ENCODE measurements around the gene MED22.
"Not testable (repeated sequence)": the region's sequence is repeated elsewhere in the genome, so short reads cannot be mapped to it uniquely, and the experiment has no call there.

Gene MED22

DNA sequence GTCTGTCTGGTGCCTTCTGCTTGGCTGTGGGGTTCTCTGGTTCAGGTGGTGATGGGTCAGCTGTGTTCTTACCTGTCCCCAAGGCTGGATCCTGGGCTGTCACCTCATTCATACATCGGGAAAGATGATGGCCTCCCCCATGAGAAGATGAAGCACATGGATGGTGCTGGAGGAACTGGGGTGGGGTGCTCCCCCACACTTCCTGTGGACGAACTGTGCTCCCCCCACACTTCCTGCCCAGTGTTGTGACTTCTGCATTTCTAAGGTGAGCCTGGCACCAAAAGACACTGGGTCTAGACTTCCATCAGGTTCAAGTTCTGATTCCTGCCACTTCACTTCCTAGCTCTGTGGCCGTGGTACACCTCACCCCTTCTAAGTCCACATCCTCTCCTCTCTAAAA is 7.7 kb downstream of the MED22 start:
- no peaks in the 10 kb centered on the region for H3K27me3 Mint-ChIP-seq
- H3K4me3 Mint-ChIP-seq = no peak overlapping the region
- no peaks in the 10 kb centered on the region for H3K9me3 Mint-ChIP-seq
- H3K4me1 Mint-ChIP-seq = peaks cover 71% of the 10 kb centered on the region
- H3K27ac Mint-ChIP-seq = peak overlapping the region; percentile 79
- H3K36me3 Mint-ChIP-seq = peaks cover 58% of the 10 kb centered on the region
- ATAC-seq = peak; percentile 17

DNA sequence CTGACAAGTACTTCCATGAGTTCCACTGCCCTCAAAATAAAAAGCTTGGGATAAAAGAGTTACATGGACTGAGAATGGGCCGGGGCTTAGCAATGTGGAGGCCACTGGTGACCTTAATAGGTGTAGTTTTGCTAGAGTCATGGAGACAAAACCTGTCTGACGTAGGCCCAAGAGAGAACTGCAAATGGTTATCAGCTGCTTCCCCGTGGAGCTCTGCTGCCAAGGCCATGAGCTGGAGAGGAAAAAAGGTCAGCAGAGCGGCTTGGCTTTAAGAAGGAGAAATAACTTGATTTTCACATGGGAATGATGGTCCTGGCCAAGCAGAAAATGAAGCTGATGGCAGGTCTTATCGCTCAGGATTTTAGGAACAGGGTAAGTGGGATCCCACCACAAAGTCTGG is 8.3 kb downstream of the MED22 start:
- H3K27ac Mint-ChIP-seq = peak overlapping the region; percentile 79
- no peak overlapping the region for H3K4me3 Mint-ChIP-seq
- ATAC-seq = no peak
- H3K4me1 Mint-ChIP-seq = peaks cover 76% of the 10 kb centered on the region
- peaks cover 59% of the 10 kb centered on the region for H3K36me3 Mint-ChIP-seq
- H3K27me3 Mint-ChIP-seq = no peaks in the 10 kb centered on the region
- no peaks in the 10 kb centered on the region for H3K9me3 Mint-ChIP-seq

DNA sequence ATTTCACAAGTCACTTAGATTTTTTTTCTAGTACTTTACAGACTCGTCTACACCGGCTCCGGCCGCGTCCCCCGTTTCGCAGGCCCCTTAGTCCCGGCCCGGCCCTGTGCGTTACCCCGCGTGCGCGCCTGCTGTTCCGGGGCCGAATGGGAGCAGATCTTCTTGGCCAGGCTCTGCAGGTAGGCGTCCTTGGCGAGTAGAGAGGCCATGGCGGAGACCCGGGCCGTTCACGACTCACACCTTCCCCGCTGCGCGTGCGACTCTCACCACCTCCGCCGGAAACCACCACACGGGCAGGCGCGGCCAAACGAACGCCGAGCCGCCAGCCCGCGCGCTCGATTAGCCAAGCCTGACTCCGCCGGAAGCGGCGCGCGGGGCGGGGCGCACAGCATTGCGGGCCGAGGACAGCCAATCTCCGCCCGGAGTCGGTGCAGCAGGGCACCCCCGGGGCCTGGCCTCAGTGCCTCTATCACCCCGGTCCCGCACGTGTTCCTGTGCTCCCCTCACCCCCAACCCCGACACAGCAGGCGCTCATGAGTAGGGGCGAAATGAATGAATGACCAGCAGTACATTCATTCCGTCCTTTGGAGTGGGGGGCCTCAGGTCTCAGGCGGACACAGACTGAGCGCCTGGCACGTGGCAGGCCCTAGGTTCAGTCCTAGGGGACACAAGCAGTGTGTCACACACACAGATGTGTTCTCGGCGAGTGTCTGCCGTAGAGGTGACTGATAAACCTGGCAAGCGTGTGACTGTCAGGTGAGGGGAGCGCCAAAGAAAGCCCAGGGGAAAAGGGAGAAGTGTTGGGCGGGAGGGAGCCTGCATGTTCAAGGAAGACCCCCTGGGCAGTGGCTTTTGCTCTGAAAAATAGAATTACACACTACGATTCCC is 11.8 kb downstream of the MED22 start, which contains the start of gene SURF6:
SURF6 (minus strand) TSS at position 265 of the 888 bp plus-strand sequence; CDS start at position 209, 56 bp downstream.
- peaks cover 75% of the 10 kb centered on the region for H3K36me3 Mint-ChIP-seq

DNA sequence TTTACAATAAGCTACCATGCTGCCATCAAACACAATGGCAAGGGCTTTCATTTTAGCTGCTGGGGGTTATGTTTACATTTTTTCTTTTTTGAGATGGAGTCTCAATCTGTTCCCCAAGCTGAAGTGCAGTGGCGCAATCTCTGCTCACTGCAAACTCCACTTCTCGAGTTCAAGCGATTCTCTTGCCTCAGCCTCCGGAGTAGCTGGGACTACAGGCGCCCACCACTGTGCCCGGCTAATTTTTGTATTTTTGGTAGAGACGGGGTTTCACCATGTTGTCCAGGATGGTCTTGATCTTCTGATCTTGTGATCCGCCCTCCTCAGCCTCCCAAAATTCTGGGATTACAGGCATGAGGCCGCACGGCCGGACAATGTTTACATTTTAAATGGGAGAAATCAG is 13.0 kb downstream of the MED22 start:
- peaks cover 77% of the 10 kb centered on the region for H3K4me1 Mint-ChIP-seq
- H3K9me3 Mint-ChIP-seq, H3K27me3 Mint-ChIP-seq, ATAC-seq: not testable (repeated sequence)
- peak overlapping the region; percentile 94 for H3K27ac Mint-ChIP-seq
- H3K36me3 Mint-ChIP-seq = peaks cover 73% of the 10 kb centered on the region
- H3K4me3 Mint-ChIP-seq = peak overlapping the region; percentile 98

More for the DNA sequence above, 11.8 kb downstream of the MED22 start, which contains the start of gene SURF6:
- Mint-ChIP-seq H3K27ac (peak within 1 kb of the TSS; percentile 94), H3K4me1 (peaks cover 83% of the 10 kb centered on the region), H3K27me3 (no peaks in the 10 kb centered on the region), H3K9me3 (no peaks in the 10 kb centered on the region), H3K4me3 (peak within 1 kb of the TSS; percentile 98)
- peak; percentile 96 for ATAC-seq

DNA sequence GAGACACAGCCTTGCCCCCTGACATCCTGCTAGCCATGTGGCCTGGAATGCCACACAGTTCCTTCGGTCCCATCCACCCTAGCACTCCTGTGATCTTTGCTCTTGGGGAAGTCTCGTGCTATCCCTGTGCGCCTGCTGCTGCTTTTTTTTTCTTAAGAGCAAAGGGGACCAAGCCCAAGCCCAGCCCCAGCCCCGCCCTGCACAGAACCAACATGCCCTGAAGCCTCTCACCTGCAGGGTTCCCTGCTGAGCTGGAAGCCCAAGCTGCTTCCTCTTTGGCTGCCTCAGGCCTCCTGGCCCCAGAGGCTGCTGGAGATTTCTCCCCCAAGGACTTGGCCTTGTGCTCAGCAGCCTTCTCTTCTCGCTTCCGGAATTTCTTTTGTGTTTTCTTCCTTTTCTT is 13.8 kb downstream of the MED22 start:
- Mint-ChIP-seq H3K4me3 (peak overlapping the region; percentile 98), H3K27ac (no peak overlapping the region), H3K9me3 (no peaks in the 10 kb centered on the region), H3K36me3 (peaks cover 71% of the 10 kb centered on the region), H3K27me3 (no peaks in the 10 kb centered on the region), H3K4me1 (peaks cover 77% of the 10 kb centered on the region)
- ATAC-seq = no peak

DNA sequence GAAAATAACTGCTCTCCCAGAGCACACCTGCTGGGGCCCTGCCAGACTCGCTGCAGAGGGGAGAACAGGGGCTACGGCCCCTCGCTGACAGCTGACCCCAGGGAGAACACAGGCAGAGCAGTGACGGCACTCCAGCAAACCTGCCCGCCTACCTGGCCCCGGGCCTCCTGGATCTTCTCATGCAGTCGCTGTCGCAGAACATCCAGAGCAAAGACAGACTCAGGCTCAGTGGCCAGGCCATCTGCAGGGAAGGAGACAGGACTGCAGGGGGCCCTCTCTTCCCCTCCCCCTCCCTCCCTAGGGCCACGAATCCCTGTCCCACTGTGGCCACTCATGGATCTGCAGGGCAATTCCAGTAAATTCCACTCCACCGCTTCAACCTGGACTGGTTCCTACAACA is 14.4 kb downstream of the MED22 start:
- Mint-ChIP-seq H3K4me1 (peaks cover 78% of the 10 kb centered on the region), H3K4me3 (no peak overlapping the region), H3K27me3 (no peaks in the 10 kb centered on the region), H3K36me3 (peaks cover 71% of the 10 kb centered on the region), H3K27ac (no peak overlapping the region), H3K9me3 (no peaks in the 10 kb centered on the region)
- no peak for ATAC-seq

DNA sequence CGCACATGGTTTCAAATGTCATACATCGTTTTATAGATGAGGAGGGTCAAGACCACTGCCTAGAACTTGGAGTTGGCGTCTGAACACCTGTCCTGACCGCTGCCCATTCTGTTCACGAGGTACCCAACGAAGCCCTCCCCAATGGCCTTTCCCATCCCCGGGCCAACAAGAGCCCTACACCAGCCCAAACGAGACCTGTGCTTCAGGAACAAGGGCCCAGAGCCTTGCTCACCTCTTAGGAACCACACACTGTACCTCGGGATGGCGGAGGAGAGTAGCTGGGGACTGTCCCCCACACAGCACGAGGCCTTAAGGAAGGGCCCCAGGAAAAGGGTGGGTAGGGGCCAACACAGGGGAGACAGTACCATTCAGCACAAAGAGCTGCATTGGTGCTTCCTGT is 14.9 kb downstream of the MED22 start:
- no peak overlapping the region for H3K27ac Mint-ChIP-seq
- peaks cover 78% of the 10 kb centered on the region for H3K4me1 Mint-ChIP-seq
- H3K4me3 Mint-ChIP-seq = no peak overlapping the region
- no peaks in the 10 kb centered on the region for H3K27me3 Mint-ChIP-seq
- no peaks in the 10 kb centered on the region for H3K9me3 Mint-ChIP-seq
- ATAC-seq = no peak
- H3K36me3 Mint-ChIP-seq = peaks cover 69% of the 10 kb centered on the region

DNA sequence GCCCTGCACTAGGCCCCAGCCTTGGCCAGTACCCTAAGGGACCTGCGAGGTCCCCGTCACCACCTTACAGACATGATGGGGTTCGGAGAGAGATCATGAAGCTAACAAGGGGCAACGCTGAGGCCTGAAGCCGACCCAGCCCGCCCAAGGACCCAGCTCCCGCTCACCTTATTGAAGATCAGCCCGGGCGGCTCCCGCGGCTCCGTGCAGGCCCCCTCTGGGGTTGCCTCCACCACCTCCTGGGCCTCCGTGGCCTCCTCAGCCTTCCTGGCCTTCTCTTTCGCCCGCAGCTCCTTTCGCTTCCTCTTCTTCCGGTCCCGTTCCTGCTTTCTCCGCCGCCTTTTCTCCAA is 15.6 kb downstream of the MED22 start:
- no peaks in the 10 kb centered on the region for H3K27me3 Mint-ChIP-seq
- ATAC-seq = no peak
- H3K4me3 Mint-ChIP-seq = no peak overlapping the region
- H3K27ac Mint-ChIP-seq = no peak overlapping the region
- peaks cover 66% of the 10 kb centered on the region for H3K36me3 Mint-ChIP-seq
- H3K9me3 Mint-ChIP-seq = no peaks in the 10 kb centered on the region
- peaks cover 72% of the 10 kb centered on the region for H3K4me1 Mint-ChIP-seq

DNA sequence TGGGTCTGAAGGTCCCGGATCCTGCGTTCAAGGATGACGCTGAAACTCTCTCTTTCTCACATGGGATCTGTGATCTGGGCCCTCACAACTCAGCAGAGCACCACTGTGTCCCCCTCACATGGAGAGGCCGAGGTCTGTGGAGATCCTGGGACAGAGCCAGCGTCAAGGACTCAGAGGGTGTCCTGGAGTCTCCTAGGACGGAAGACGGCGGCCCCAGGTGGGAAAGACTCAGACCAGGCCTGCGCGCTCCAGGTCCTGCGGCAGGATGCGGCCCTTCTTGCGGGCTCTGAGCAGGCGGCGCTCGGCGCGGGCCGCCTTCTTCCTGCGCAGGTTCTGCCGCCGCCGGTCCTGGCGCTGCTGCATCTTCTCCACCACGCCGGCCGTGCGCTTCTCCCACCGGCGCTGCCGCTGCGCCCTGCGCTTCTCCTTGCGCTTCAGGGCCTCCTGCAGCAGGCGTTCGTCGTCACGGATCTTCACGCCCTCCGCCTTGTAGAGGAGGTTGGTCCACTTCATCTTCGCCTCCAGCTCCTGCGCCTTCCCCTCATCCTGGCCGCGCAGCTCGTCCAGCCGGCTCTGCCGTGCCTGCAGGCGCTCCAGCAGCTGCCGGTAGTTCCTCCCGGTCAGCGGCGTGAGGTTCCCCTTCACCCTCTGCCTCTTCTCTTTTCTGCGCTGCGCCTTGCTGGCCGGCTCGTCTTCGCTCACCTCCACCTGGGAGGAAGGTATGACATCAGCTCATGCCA is 16.1 kb downstream of the MED22 start:
- no peaks in the 10 kb centered on the region for H3K9me3 Mint-ChIP-seq
- H3K4me1 Mint-ChIP-seq = peaks cover 69% of the 10 kb centered on the region
- H3K27ac Mint-ChIP-seq = no peak overlapping the region
- H3K4me3 Mint-ChIP-seq = no peak overlapping the region
- H3K36me3 Mint-ChIP-seq = peaks cover 66% of the 10 kb centered on the region
- ATAC-seq = no peak
- no peaks in the 10 kb centered on the region for H3K27me3 Mint-ChIP-seq

DNA sequence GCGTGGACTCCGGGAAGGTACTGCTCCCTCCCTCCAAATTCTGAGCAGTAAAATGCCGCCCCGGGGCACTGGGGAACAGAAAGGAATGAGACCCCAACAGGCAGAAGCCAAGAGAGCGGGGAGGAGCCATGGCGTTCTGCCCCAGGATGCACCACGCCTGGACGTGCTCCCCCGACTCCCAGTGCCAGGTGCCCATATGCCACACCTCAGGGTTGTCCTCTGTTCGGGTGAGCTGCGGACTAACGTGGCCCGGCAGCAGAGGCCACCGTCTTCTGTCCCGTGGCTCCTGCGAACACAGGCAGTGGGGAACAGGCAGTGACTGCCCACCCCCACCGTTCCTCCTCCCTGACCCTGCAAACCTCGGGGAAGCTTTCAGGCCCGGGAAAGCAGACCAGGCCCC is 16.7 kb downstream of the MED22 start:
- H3K9me3 Mint-ChIP-seq = no peaks in the 10 kb centered on the region
- no peak for ATAC-seq
- peaks cover 63% of the 10 kb centered on the region for H3K4me1 Mint-ChIP-seq
- H3K27ac Mint-ChIP-seq = no peak overlapping the region
- no peaks in the 10 kb centered on the region for H3K27me3 Mint-ChIP-seq
- peaks cover 65% of the 10 kb centered on the region for H3K36me3 Mint-ChIP-seq
- no peak overlapping the region for H3K4me3 Mint-ChIP-seq

DNA sequence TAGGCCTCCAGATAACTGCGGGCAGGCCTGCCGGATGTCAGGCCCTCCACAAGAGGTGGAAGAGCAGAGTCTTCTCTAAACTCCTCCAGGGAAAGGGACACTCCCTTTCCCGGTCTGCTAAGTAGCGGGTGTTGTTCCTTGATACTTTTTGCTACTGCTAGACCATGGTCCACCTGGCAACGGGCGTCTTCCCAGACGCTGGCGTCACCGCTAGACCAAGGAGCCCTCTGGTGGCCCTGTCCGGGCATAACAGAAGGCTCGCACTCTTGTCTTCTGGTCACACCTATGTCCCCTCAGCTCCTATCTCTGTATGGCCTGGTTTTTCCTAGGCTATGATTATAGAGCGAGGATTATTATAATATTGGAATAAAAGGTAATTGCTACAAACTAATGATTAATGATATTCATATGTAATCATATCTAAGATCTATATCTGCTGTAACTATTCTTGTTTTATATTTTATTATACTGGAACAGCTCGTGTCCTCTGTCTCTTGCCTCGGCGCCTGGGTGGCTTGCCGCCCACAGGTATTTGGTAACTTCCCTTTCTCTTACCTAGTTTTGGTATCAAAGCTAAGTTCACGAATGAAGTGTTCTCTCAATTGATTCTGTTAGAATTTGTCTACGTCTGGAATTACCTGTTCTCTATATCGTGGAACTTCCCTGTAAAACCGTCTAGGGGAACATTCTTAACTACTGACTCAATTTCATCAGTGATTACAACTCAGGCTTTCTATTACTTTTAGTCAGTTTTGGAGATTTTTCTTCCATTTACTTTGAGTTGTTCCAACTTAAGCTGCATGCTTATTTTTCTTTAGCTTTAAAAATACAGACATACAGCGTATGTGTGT is 18.4 kb downstream of the MED22 start:
- not testable (repeated sequence) for ATAC-seq, H3K27ac Mint-ChIP-seq, H3K9me3 Mint-ChIP-seq, H3K27me3 Mint-ChIP-seq, H3K4me3 Mint-ChIP-seq
- peaks cover 54% of the 10 kb centered on the region for H3K36me3 Mint-ChIP-seq
- peaks cover 48% of the 10 kb centered on the region for H3K4me1 Mint-ChIP-seq

DNA sequence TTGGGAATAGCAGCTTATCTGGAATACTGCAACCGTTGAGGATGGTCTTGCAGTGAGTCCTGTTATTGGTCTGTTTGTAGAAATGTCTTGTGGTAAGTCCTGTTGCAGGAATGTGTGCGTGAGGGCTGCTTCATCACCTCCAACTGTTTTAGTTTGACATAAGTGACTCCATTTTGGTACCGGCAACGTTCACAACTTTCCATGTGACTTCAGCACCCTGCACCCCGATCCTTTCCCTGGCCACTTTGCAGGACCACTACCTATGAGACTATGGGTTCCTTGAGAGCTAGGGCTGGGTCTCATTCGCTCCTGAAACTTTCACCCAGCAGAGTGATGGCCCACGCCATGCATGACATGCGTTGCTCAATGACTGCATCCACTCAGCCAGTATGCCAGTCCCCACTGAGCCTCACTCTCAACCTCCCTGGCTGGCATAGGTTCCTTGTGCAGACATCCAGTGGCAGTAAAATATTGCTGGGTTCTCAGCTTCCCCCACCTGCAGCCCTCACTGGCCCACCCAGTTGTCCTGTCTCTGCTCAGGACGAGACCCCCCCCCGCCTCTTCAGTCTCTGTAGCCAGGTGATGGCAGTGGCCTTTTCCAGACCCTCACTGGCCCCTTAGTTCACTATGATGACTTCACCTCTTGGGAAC is 20.0 kb downstream of the MED22 start:
- peaks cover 39% of the 10 kb centered on the region for H3K4me1 Mint-ChIP-seq
- H3K36me3 Mint-ChIP-seq = peaks cover 40% of the 10 kb centered on the region
- H3K27ac Mint-ChIP-seq = no peak overlapping the region
- H3K27me3 Mint-ChIP-seq = peaks cover 3% of the 10 kb centered on the region
- H3K4me3 Mint-ChIP-seq = no peak overlapping the region
- no peak for ATAC-seq
- peaks cover 4% of the 10 kb centered on the region for H3K9me3 Mint-ChIP-seq

DNA sequence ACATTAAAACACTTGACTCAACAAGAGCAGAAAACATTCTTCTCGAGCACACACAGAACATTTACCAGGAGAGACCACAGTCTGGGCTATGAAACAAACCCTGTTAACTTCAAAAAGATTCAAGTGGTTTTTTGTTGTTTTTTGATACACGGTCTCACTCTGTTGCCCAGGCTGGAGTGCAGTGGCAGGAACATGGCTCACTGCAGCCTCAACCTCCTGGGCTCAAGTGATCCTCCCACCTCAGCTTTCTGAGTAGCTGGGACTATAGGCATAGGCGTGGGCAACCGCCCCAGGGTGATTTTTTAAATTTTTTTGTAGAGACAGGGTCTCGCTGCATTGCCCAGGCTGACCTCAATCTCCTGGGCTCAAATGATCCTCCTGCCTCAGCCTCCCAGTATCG is 20.9 kb downstream of the MED22 start:
- ATAC-seq, H3K9me3 Mint-ChIP-seq, H3K27me3 Mint-ChIP-seq, H3K4me3 Mint-ChIP-seq, H3K27ac Mint-ChIP-seq: not testable (repeated sequence)
- peaks cover 31% of the 10 kb centered on the region for H3K36me3 Mint-ChIP-seq
- H3K4me1 Mint-ChIP-seq = peaks cover 31% of the 10 kb centered on the region

DNA sequence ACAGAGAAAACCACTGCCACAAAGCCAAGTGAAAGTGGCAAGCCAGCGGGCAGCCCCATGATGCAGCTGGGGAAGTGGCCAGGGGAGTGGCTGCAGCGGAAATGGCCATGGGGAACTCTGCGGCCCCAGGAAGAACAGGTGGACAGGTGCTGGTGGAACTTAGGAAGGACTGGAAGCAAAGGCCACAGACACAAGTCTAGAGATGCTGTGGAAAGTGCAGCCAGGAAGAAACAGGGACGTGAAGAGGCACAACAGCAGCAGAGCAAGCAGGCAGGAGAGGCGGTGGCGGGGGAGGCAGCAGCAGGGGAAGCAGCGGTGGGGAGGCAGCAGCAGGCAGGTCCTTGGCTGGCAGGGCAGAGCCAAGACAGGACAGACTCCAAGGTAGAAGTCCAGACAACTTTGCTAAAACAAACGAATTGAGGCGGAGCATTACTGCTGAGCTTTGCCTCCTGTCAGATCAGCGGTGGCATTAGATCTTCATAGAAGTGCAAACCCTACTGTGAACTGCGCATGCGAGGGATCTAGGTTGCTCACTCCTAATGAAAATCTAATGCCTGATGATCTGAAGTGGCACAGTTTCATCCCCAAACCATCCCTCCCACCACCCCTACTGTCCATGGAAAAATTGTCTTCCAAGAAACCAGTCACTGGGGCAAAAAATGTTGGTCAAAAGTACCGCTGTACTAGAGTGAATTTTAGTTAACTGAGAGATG is 23.8 kb downstream of the MED22 start:
- H3K27ac Mint-ChIP-seq = no peak overlapping the region
- ATAC-seq = no peak
- peaks cover 8% of the 10 kb centered on the region for H3K36me3 Mint-ChIP-seq

More for the DNA sequence above, 23.8 kb downstream of the MED22 start:
- Mint-ChIP-seq H3K4me3 (no peak overlapping the region), H3K4me1 (peaks cover 8% of the 10 kb centered on the region), H3K27me3 (peaks cover 24% of the 10 kb centered on the region), H3K9me3 (peaks cover 4% of the 10 kb centered on the region)
